Activated CD4-positive, alpha-beta T cell treated with anti-CD3 and anti-CD28 coated beads, Interleukin-10, Interleukin-2, amounts not matched to agents 100 ng/mL and 50 ng/mL, durations not matched to agents 16 hours and 8 hours (primary cell): Measurements from ENCODE around the gene CCDC201.

ENCODE experiments used
- DNase-seq: peaks from one replicate; pipeline ENCODE4 v3.0.0-alpha.2; 2020

CCDC201 gene

GRCh38 chr7:45892407-45893035 lies 19.6 kb upstream of the CCDC201 start:
- DNase-seq = no peak

DNA sequence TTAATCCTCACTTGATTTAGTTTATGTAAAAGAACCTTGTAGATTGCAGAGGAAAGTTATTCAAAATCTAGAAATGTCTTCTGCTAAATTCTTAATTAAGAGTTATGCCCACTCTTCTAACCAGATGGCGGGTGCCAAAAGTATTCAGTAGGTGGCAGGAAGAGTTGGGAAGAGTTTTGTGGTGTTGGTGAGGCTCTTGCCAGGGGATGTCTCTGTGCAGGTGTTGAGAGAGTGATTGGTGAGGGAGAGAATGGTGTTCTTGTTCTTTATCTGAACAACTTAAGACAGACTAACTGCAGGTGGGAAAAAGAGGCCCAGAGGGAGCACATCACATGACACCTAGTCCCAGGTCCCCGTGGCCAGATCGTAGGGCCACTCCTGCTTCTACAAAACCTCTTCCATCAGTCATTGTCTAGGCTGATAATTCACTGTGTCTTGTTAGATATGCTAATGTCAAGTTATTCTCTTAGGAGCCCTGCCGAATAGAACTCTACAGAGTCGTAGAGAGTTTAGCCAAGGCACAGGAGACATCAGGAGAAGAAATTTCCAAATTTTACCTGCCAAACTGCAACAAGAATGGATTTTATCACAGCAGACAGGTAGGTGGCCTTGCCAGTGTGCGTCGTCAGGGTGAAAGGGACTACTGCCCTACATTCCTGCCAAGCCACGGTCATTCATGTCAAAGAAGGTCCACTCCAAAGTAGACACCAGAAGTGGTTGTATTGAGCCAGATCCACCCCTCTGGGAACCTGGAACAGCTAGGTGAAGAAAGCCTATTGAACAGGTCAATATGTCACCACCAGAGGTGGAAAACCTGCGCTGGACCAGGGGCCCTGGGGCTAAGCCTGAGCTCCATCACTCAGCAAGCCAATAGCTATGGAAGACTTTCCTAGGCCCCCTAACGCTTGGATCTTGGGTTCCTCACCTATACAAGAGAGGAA lies 18.9 kb upstream of the CCDC201 start:
- no peak for DNase-seq

GRCh38 chr7:45890902-45891461 lies 18.1 kb upstream of the CCDC201 start:
- peak; percentile 28 for DNase-seq

DNA sequence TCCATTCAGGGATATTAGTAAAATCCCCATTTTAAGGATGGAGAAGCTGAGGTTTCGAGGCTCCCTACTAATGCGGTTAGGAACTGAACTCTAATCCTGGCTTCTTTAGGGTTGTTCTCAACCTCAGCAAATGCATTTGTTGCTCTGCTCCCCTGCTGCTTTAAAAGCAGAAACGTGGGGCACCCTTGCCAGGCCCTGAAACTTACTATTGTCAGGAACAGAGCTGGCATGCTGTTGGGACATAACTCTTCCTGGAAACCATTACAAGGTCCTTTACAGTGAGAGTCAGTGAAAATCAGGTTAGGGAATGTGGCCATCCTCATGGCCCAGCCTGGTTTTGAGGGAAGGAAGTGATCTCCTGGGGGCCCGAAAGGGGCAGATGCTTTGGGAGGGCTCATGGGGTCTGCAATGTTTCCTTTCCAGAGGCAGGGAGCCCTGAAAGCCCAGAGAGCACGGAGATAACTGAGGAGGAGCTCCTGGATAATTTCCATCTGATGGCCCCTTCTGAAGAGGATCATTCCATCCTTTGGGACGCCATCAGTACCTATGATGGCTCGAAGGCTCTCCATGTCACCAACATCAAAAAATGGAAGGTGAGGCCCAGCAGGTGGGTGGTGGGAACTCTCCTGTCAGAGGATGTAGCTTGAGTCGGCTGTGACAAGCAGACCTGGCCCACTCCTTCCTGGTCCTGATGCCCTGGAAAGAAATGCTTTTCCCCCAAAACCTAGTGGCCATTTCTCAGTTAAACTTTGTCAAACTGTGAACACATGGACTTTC lies 17.4 kb upstream of the CCDC201 start:
- no peak for DNase-seq

GRCh38 chr7:45889367-45890067 lies 16.6 kb upstream of the CCDC201 start:
- DNase-seq = no peak

DNA sequence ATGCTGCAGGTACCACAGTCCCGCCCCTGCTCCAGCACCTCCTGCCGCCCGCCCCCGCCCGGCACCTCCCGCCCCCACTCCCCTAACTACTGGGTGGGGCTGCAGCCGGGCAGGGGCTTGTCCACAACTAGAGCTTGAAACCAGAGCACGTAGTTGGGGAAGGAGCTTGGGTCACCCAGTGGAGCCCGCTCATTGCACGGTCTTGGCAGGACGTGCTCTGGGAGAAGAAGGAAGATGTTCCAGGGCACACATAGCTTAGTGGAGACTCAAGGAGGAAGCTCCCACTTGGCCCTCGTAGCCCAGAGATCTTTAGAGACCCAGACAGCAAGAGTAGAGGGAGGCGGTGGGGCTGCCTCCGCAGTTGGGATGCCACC lies 16.1 kb upstream of the CCDC201 start:
- no peak for DNase-seq

- DNase-seq = no peak
Measured at GRCh38 chr7:45888185-45888992, 15.5 kb upstream of the CCDC201 start, which contains the start of gene IGFBP1. TSS of gene IGFBP1 (plus strand) at chr7:45888488. CDS start at chr7:45888653, 165 bp downstream.

- no peak for DNase-seq
Measured at GRCh38 chr7:45886931-45887667, 14.2 kb upstream of the CCDC201 start.

- no peak for DNase-seq
Measured at GRCh38 chr7:45885264-45885882, 12.5 kb upstream of the CCDC201 start.

- no peak for DNase-seq
Measured at GRCh38 chr7:45884136-45884535, 11.3 kb upstream of the CCDC201 start.

GRCh38 chr7:45882465-45882810 lies 9.6 kb upstream of the CCDC201 start:
- no peak for DNase-seq

DNA sequence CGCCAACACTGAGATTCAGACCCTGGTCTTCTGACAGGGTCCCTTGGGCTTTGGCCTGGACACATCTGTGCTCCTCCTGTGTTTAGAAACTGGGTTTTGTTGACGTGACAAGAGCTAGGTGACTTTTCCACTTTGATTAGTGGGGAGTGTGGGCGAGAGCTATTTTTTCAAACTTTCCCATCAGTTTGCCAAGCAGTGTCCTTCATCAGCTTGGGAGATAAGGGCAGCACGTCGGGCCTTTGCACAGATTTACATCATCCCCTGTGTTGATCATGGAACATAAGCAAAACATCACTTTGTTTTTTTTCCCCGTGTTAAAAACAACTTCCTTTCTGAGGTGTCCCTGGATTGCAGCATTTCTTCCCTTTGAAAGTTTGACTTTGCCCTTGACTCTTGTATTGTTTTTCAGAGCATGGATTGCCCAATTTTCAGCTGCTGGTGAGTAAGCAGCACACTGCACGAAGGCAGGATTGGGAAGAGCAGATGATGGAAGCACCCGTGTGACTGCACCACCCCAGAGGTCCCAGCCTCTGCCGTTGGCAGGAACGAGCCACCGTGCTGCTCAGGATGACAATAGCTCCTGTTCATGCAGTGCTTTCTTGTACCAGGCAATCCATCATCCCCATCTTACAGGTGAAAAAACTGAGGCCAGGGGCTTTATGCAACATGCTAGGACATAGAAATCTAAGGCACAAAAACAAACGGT lies 9.0 kb upstream of the CCDC201 start:
- DNase-seq = no peak

GRCh38 chr7:45881280-45881758 lies 8.4 kb upstream of the CCDC201 start:
- no peak for DNase-seq

DNA sequence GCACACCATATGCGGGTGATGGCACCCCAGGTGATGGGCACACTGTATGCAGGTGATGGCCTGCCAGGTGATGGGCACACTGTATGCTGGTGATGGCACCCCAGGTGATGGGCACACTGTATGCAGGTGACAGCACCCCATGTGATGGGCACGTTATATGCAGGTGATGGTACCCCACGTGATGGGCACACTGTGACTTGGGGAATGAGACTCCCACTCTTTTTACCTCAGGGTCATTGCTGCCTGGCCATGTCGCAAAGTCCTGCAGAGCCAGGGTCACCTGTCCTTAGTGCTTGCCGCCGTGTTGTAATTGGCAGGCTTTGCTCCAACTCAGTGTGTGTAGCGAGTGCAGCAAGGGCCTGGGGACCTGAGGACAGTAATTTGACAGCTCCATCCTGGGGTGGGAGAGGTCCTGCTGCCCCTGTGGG lies 7.6 kb upstream of the CCDC201 start:
- no peak for DNase-seq

DNA sequence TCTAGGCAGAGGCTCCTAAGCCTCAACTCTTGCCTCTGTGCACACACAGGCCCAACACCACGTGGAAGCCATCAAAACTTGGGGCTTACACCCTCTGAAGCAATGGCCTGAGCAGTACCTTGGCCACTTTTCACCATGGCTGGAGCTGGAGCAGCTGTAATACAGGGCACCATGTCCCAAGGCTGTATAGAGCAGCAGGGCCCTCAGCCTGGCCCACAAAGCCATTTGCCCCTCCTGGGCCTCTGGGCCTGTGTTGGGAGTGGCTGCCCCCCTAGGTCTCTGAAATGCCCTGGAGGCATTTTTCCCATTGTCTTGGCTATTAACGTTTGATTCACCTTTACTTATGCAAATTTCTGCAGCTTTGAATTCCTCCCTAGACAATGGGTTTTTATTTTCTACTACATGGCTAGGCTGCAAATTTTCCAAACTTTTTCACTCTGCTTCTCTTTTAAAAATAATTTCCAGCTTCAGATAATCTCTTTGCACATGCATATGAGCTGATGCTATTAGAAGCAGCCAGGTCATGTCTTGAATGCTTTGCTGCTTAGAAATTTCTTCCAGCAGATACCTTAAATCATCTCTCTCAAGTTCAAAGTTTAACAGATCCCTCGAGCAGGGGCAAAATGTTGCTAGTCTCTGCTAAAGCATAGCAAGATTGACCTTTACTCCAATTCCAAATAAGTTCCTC lies 5.7 kb upstream of the CCDC201 start:
- DNase-seq = no peak

DNA sequence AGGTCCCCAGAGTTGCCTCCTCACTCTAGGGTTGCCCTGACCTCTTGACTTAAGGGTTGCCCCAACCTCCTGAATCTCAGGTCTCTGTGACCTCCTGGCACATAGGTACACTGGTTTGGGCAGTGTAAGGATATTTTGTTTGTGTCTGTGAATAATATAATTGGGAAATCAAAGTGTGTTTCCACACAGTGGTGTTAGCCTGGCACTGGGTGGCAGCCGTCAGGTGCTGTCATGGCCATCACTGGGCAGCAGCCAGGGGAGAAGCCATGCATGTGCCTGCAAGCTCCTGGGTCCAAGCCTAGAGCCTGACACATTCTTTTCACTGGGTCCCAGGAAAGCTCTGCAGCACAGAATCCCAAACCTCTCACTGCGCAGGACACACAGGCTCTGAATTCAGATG lies 3.6 kb upstream of the CCDC201 start:
- no peak for DNase-seq

GRCh38 chr7:45874408-45875131 lies 1.7 kb upstream of the CCDC201 start:
- DNase-seq = no peak

GRCh38 chr7:45873355-45873754 lies 473 bp upstream of the CCDC201 start:
- DNase-seq = no peak
